Mammary epithelial cell (primary cell): ENCODE data around the gene TRIOBP.

Experiments
- CTCF ChIP-seq, 2 donors: IDR thresholded peaks in 1 of 2; conservative IDR thresholded peaks in 1 of 2; 2 replicates each; pipeline ENCODE4 v1.5.1; 2011 to 2012; ENCODE audit warnings: inconsistent platforms in 2 of 2, low read length in 2 of 2, mild to moderate bottlenecking in 2 of 2, control low read depth in 1 of 2, low read depth in 1 of 2; ENCODE audit not compliant: insufficient read depth in 1 of 2; ENCODE audit errors: extremely low read depth in 1 of 2
- EZH2 ChIP-seq: IDR thresholded peaks from 2 replicates; pipeline ENCODE4 v1.6.1; 2012; ENCODE audit warnings: low read length, inconsistent platforms, borderline replicate concordance

DNA sequence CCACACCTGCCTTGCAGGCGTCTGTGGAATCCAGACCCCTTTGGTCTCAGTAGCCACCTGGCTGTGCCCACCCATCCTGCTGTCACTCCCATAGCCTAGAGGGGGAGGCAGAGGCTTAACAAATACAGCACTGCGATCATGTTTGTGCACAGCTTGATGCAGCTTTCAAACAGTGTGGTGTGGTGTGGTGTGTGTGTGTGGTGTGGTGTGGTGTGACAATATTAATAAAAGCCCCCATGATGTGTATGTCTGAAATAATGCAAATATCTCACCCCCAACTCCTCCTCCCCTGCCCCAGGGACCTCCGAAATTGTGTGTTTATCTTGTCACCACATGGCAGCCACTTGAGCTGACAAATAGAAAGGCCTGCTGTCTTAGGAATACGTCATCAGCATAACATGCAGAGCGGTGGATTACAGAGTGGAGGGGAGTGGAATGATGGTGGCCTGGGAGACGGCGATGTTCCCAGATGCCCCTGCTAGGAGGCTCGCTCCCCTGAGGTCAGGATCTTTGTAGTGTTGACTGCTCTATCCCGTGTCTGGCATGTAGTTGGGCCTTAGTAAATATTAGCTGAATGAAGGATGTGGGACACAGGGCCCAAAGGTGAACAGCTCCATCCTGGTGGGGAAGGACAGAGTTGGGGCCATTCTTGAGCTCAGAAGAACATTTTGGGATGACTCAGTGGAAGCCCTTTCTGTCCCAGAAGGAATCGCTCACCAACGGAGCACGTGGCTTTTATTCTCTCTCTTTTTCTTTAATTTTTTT, 35.5 kb upstream of the TRIOBP start:
- TF ChIP-seq CTCF (conservative IDR thresholded peaks at IDR 0.05 in 1 of 2, IDR thresholded peaks at IDR 0.05 in 1 of 2; ENCODE audit: extremely low read depth in 1 of 2, insufficient read depth in 1 of 2, low read depth in 1 of 2, low read length in 2 of 2) (peak; percentile 18 to 22), EZH2 (no peak)
